HEK293T (cell line): ENCODE measurements around the gene COL26A1.

Source experiments
- ARNT ChIP-seq: fragments of 450-650 bp; IDR thresholded peaks from 2 replicates; pipeline ENCODE4 v1.6.1; 2017; ENCODE audit warnings: mild to moderate bottlenecking
- BHLHE40 ChIP-seq: fragments of 450-650 bp; IDR thresholded peaks from 2 replicates; pipeline ENCODE4 v1.6.1; 2016; ENCODE audit warnings: mild to moderate bottlenecking, moderate library complexity, borderline replicate concordance
- ELF4 ChIP-seq: fragments of 450-650 bp; IDR thresholded peaks from 2 replicates; pipeline ENCODE4 v1.6.1; 2017; ENCODE audit warnings: antibody characterized with exemption
- FOXA1 ChIP-seq: fragments of 450-650 bp; IDR thresholded peaks from 2 replicates; pipeline ENCODE4 v1.6.1; 2016; ENCODE audit warnings: mild to moderate bottlenecking
- FOXK2 ChIP-seq: fragments of 450-650 bp; IDR thresholded peaks from 2 replicates; pipeline ENCODE4 v1.6.1; 2016; ENCODE audit warnings: mild to moderate bottlenecking
- FOXM1 ChIP-seq: fragments of 450-650 bp; IDR thresholded peaks from 2 replicates; pipeline ENCODE4 v1.6.1; 2017; ENCODE audit warnings: mild to moderate bottlenecking, borderline replicate concordance
- HDGF ChIP-seq: fragments of 450-650 bp; IDR thresholded peaks from 2 replicates; pipeline ENCODE4 v1.6.1; 2017; ENCODE audit warnings: antibody characterized with exemption, borderline replicate concordance
- LEF1 ChIP-seq: fragments of 450-650 bp; IDR thresholded peaks from 2 replicates; pipeline ENCODE4 v1.6.1; 2017; ENCODE audit warnings: mild to moderate bottlenecking, borderline replicate concordance
- NFRKB ChIP-seq: fragments of 450-650 bp; IDR thresholded peaks from 2 replicates; pipeline ENCODE4 v1.6.1; 2016; ENCODE audit warnings: mild to moderate bottlenecking, moderate library complexity
- SUZ12 ChIP-seq: fragments of 450-650 bp; IDR thresholded peaks from 2 replicates; pipeline ENCODE4 v1.6.1; 2016; ENCODE audit warnings: mild to moderate bottlenecking
- TARDBP ChIP-seq: fragments of 450-650 bp; IDR thresholded peaks from 2 replicates; pipeline ENCODE4 v1.6.1; 2016
- ZNF384 ChIP-seq: fragments of 450-650 bp; IDR thresholded peaks from 2 replicates; pipeline ENCODE4 v1.6.1; 2016
- TF ChIP-seq, protein P1 (sequence below): fragments of 450-650 bp; IDR thresholded peaks from 2 replicates; pipeline ENCODE4 v1.6.1; 2016

DNA sequence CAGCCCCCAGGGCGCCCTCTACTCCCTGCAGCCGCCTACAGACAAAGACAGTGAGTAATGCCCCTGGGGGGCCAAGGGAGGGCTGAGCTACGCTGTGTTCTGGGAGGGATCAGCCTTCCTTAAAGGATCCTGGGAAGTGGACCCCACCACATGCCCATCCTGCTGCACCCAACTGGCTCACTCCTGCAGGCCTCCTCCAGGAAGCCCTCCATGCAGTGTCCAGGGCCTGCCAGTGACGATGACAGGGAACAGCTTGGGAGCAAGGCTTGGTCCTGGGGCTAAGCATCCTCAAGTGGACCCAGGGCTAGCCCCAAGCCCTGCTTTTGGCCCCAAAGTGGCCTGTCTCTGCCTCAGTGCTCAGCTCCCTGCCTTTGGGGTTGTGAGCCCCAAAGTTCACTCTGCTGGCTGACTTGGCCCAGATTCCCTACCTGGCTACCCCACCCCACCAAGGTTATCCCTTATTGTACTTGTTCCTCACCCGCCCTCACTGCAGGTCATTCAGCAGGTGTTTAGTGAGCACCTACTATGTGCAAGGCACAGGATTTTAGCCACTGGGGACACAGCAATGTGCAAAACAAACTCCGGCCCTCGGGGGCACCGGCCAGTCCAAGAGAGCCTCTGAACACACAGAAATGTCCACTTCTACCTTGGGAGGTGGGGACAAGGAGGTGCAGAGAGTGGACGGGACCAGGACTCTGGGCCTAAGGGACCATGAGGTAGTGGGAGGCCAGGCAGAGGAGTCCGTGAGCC lies 182.9 kb downstream of the COL26A1 start:
- TF ChIP-seq FOXK2 (no peak), ARNT (no peak), HDGF (no peak), FOXM1 (no peak), LEF1 (no peak), BHLHE40 (no peak), SUZ12 (no peak), NFRKB (no peak), TARDBP (no peak), ZNF384 (no peak), FOXA1 (no peak), ELF4 (no peak)
- TF ChIP-seq, protein P1, sequence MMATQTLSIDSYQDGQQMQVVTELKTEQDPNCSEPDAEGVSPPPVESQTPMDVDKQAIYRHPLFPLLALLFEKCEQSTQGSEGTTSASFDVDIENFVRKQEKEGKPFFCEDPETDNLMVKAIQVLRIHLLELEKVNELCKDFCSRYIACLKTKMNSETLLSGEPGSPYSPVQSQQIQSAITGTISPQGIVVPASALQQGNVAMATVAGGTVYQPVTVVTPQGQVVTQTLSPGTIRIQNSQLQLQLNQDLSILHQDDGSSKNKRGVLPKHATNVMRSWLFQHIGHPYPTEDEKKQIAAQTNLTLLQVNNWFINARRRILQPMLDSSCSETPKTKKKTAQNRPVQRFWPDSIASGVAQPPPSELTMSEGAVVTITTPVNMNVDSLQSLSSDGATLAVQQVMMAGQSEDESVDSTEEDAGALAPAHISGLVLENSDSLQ: no peak
